GM18520 (cell line): ENCODE results near the gene TUBA1A.
"Not testable (repeated sequence)": the region's sequence is repeated elsewhere in the genome, so short reads cannot be mapped to it uniquely, and the experiment has no call there.

Experiments
- ATAC-seq: cut with Tn5 transposase; IDR thresholded peaks from one replicate; pipeline ENCODE4 v1.9.1; 2021; ENCODE audit not compliant: unreplicated experiment

The TUBA1A gene

DNA sequence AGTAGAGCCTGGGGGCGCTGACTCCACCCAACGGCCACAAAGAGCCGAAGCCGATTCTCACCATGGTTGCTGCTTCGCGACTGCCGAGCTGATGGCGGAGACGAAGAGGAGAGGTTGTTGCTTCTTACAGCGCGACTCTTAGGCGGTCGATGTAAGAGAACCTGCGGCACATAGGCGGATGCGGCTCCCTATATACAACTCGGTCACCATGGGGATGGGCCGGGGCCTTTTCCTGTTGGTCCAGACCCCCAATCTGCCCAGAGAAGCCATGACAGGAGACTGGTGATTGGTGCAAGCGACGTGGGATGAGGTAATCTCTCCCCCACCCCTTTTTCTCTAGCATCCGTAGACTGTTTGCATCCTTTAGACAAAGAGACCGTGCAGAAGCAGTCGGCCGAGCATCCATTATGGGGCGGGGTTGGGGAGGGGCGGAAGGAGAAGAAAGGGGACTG lies at the start of gene TUBA1A:
TUBA1A (minus strand) TSS at position 165 of the 452 bp plus-strand sequence; CDS start at position 64, 101 bp downstream.
- peak; percentile 78 for ATAC-seq

- no peak for ATAC-seq
Observed at GRCh38 chr12:49236423-49236822, 47.5 kb upstream of the TUBA1A start.

- ATAC-seq = no peak
Observed at GRCh38 chr12:49233842-49234526, 45.1 kb upstream of the TUBA1A start.

DNA sequence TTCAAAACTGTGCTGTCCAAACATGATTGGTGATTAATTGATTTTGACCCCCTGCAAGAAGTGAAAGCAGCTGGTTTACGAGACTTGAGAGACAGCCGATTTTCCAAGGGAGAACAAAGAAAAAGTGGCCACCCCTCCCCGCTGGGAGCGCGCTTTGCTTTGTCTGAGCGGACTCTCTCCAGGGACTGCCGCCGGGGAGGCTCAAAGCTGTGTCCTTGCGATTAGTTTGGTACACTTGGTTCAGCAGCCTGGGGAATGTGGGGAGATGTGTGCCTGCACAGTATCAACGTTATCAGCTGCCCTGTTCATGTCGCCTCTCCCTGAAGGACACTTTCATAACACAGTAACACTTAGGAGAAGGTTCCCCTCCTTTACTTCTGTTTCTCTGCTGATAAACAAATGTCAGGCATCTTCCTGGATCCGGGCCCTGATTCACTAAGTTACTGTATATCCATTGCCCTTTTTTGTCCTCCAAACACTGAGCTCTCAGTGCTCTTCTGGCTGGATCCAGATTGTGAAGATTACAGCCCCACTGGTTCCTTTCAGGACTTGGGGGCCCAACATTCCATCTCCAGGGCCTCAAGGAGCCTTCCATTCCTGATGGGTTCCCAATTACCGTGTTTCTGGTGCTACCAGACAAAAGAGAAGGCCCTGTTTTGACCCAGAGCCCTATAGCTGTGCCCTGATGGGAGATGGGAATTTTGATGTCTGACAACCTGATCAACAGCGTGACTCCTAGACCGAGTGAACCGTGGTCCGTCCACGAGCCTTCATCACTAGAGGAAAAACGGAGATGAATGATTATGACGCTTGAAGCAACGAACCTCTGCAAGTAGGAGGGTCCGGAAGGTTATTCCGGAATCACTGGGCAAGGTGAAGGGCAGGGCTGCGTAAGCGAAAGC lies 44.3 kb upstream of the TUBA1A start:
- ATAC-seq = no peak

- no peak for ATAC-seq
Observed at GRCh38 chr12:49231878-49232655, 43.2 kb upstream of the TUBA1A start.

DNA sequence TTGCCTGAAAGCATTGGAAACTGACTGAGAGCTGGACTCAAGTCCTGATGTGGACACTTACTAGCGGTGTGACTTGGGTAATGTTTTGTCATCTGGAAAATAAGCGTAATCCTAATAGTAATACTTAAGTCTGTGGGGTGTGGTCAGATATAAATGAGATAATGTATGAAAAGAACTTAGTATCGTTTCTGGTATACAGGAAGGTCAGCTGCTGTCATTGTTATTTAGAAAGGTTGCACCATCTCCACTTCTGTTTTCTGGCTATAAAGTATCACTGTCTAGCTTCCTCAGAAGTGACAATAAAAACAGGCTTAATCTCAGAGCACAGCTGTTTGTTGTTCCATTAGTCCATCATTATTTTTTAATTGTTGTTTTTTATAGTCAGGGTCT lies 41.9 kb upstream of the TUBA1A start:
- no peak for ATAC-seq

- ATAC-seq = no peak
Observed at GRCh38 chr12:49230176-49230804, 41.4 kb upstream of the TUBA1A start.

- ATAC-seq = no peak
Observed at GRCh38 chr12:49228653-49229052, 39.8 kb upstream of the TUBA1A start.

- ATAC-seq = no peak
Observed at GRCh38 chr12:49227713-49228112, 38.8 kb upstream of the TUBA1A start.

GRCh38 chr12:49225576-49226166 lies 36.8 kb upstream of the TUBA1A start:
- ATAC-seq = no peak

DNA sequence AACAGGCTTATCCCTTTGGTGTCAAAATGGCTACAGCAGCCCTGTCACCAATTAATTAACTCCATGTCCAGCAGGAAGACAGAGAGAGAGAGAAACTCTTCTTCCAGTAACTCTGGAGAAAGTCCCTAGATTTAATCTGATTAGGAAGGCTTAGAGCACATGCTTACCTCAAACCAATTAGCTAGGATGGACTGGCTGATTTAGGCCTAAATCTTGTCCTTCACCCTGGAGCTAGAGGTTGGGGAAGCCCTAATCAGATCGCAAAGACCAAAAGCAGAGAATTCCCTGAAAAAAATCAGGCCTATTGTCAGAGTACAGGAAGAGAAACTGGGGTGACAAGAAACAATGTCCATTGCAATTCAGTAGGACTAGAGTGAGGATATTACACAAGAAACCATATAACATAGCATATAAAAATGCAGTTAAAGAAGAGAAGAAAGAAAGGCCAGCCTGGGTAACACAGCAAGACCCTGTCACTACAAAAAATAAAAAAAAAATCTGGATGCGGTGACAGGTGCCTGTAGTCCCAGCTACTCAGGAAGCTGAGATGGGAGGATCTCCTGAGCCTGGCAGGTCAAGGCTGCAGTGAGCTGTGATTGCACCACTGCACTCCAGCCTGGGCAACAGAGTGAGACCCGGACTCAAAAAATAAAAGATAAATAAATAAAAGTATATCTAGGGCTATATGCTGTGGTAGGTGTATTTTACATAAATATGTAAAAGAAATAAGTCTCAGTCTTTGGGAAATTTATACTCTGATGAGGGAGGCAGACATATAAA lies 34.9 kb upstream of the TUBA1A start:
- ATAC-seq = no peak

- no peak for ATAC-seq
Observed at GRCh38 chr12:49223122-49223521, 34.2 kb upstream of the TUBA1A start.

GRCh38 chr12:49220972-49221371 lies 32.1 kb upstream of the TUBA1A start:
- ATAC-seq = no peak

- ATAC-seq = no peak
Observed at GRCh38 chr12:49219417-49220026, 30.6 kb upstream of the TUBA1A start.

GRCh38 chr12:49212572-49212971 lies 23.7 kb upstream of the TUBA1A start:
- no peak for ATAC-seq

- not testable (repeated sequence) for ATAC-seq
Observed at GRCh38 chr12:49210703-49211102, 21.8 kb upstream of the TUBA1A start.

DNA sequence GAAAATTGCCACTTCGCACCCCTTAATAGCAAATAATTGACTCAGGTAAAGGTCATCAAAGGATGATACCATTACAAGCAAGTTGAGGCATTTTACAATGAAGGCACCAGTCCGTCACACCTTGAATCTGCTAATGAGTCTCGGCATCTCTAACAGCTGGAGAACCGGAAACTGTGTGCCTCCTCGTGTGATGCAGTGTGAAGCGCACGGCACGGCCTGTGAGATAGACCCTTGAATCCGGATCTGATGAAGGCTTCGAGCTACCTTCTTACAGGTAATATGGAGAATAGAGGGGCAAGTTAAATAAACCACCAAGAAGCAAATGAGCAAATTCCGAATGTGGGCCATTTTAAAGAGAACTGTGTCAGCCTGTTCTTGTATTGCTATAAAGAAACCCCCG lies 19.8 kb upstream of the TUBA1A start:
- ATAC-seq = no peak

GRCh38 chr12:49208146-49208545 lies 19.3 kb upstream of the TUBA1A start:
- no peak for ATAC-seq

GRCh38 chr12:49206389-49206788 lies 17.5 kb upstream of the TUBA1A start:
- no peak for ATAC-seq
